GM23338 (cell line): ENCODE data around the gene MYO1A. TPM values are rescaled to one million over a fixed set of nuclear protein-coding genes. Genes with fewer than 3 reads are reported as not detected.

Experiments
- ATAC-seq: fragments of 200-7000 bp; cut with Tn5 transposase; 3 replicates; pipeline ENCODE4 v1.9.1; 2020
- DNase-seq: peaks from one replicate; pipeline ENCODE4 v3.0.0-alpha.2; 2015; ENCODE audit warnings: low spot score
- H2AFZ ChIP-seq: fragments of 200-600 bp; sonication (generic); 2 replicates; pipeline ENCODE4 v1.8.0; 2016; ENCODE audit warnings: antibody characterized with exemption, mild to moderate bottlenecking, moderate library complexity
- H3F3A ChIP-seq: fragments of 200-600 bp; sonication (generic); replicated peaks from 2 replicates; pipeline ENCODE4 v1.8.0; 2017; ENCODE audit warnings: antibody characterized with exemption, mixed run types, low read depth
- H3K27ac ChIP-seq: fragments of 200-600 bp; sonication (generic); 2 replicates; pipeline ENCODE4 v1.6.1; 2016; ENCODE audit warnings: low read depth
- H3K27me3 ChIP-seq: fragments of 200-600 bp; sonication (generic); 2 replicates; pipeline ENCODE4 v1.8.0; 2016; ENCODE audit warnings: mild to moderate bottlenecking, mixed run types, moderate library complexity; ENCODE audit not compliant: insufficient read depth
- H3K36me3 ChIP-seq: fragments of 200-600 bp; sonication (generic); 2 replicates; pipeline ENCODE4 v1.8.0; 2016; ENCODE audit warnings: mild to moderate bottlenecking; ENCODE audit not compliant: insufficient read depth
- H3K4me1 ChIP-seq: fragments of 200-600 bp; sonication (generic); 2 replicates; pipeline ENCODE4 v1.8.0; 2016; ENCODE audit warnings: mild to moderate bottlenecking, moderate library complexity; ENCODE audit not compliant: insufficient read depth
- H3K4me2 ChIP-seq: fragments of 200-600 bp; sonication (generic); 2 replicates; pipeline ENCODE4 v1.7.1; 2017; ENCODE audit warnings: mixed run types
- H3K4me3 ChIP-seq: fragments of 200-600 bp; sonication (generic); 2 replicates; pipeline ENCODE4 v1.6.1; 2016; ENCODE audit warnings: mixed run types
- H3K79me2 ChIP-seq: fragments of 200-600 bp; sonication (generic); replicated peaks from 2 replicates; pipeline ENCODE4 v1.8.0; 2017; ENCODE audit warnings: mild to moderate bottlenecking; ENCODE audit not compliant: insufficient read depth
- H3K9me2 ChIP-seq: fragments of 200-600 bp; sonication (generic); 2 replicates; pipeline ENCODE4 v1.8.0; 2017; ENCODE audit not compliant: insufficient read depth
- H4K20me1 ChIP-seq: fragments of 200-600 bp; sonication (generic); replicated peaks from 2 replicates; pipeline ENCODE4 v1.8.0; 2017; ENCODE audit warnings: mild to moderate bottlenecking; ENCODE audit not compliant: insufficient read depth
- H3K27ac Mint-ChIP-seq: 2 replicates; pipeline ENCODE4 v1.8.0; 2020; ENCODE audit warnings: inconsistent platforms, mild to moderate bottlenecking, moderate library complexity, mixed read lengths
- H3K27me3 Mint-ChIP-seq: 3 replicates; pipeline ENCODE4 v1.8.0; 2022; ENCODE audit warnings: low read depth, mild to moderate bottlenecking, moderate library complexity, mixed read lengths, inconsistent platforms; ENCODE audit not compliant: insufficient read depth, poor library complexity
- H3K36me3 Mint-ChIP-seq: 3 replicates; pipeline ENCODE4 v1.8.0; 2021; ENCODE audit warnings: low read depth, mild to moderate bottlenecking, inconsistent platforms, moderate library complexity, mixed read lengths
- H3K4me1 Mint-ChIP-seq: 3 replicates; pipeline ENCODE4 v1.8.0; 2020; ENCODE audit warnings: mild to moderate bottlenecking, inconsistent platforms, mixed read lengths
- H3K4me3 Mint-ChIP-seq: 3 replicates; pipeline ENCODE4 v1.8.0; 2021; ENCODE audit warnings: moderate library complexity, mild to moderate bottlenecking, inconsistent platforms, mixed read lengths
- H3K9me3 Mint-ChIP-seq: 3 replicates; pipeline ENCODE4 v1.8.0; 2020; ENCODE audit warnings: moderate library complexity, mild to moderate bottlenecking, inconsistent platforms, mixed read lengths
- CREB1 ChIP-seq: fragments of 250-450 bp; sonication (Bioruptor Pico); IDR thresholded peaks from 2 replicates; pipeline ENCODE4 v1.5.0; 2020; ENCODE audit warnings: low read depth, mild to moderate bottlenecking, moderate library complexity
- EZH2 ChIP-seq: fragments of 200-600 bp; sonication (generic); IDR thresholded peaks from one replicate; pipeline ENCODE4 v1.8.0; 2017; ENCODE audit warnings: antibody characterized with exemption, mild to moderate bottlenecking, low read depth; ENCODE audit not compliant: unreplicated experiment
- JUNB ChIP-seq: IDR thresholded peaks from one replicate; pipeline ENCODE4 v1.6.1; 2016; ENCODE audit warnings: antibody characterized with exemption; ENCODE audit not compliant: unreplicated experiment
- NANOG ChIP-seq: IDR thresholded peaks from 2 replicates; pipeline ENCODE4 v1.6.1; 2016; ENCODE audit warnings: antibody characterized with exemption, borderline replicate concordance
- STAT1 ChIP-seq: IDR thresholded peaks from one replicate; pipeline ENCODE4 v1.6.1; 2016; ENCODE audit warnings: antibody characterized with exemption; ENCODE audit not compliant: unreplicated experiment
- ZNF114 ChIP-seq: fragments of 250-450 bp; sonication (Bioruptor Pico); IDR thresholded peaks from 2 replicates; pipeline ENCODE4 v1.5.0; 2020; ENCODE audit warnings: mild to moderate bottlenecking, moderate library complexity
- ZNF331 ChIP-seq: fragments of 250-450 bp; sonication (Bioruptor Pico); IDR thresholded peaks from 2 replicates; pipeline ENCODE4 v1.5.0; 2020; ENCODE audit warnings: low read depth, mild to moderate bottlenecking, moderate library complexity
- polyA plus RNA-seq: library from polyadenylated mRNA; unstranded; fragments of >200 nt; fragmentation: Nextera tagmentation; extraction: Ambion mirVana; gene quantifications from 2 replicates; pipeline ENCODE4 v1.2.1, GENCODE V29; 2016
- total RNA-seq: library from RNA; depleted of rRNA; stranded (reverse); fragments of >200 nt; shearing (Covaris generic); gene quantifications from 2 replicates; pipeline ENCODE4 v1.2.3, GENCODE V29; 2014
- TF ChIP-seq, protein P1 (sequence below), 2 experiments: fragments of 200-600 bp in 1 of 2; sonication (generic) in 1 of 2; conservative IDR thresholded peaks; 2 replicates each; pipeline versions ENCODE4 v1.5.1 to v1.6.1; 2016 to 2017; ENCODE audit warnings: antibody characterized with exemption in 2 of 2, low read depth in 2 of 2, mild to moderate bottlenecking in 2 of 2, moderate library complexity in 1 of 2
- TF ChIP-seq, protein P2 (sequence below): IDR thresholded peaks from 2 replicates; pipeline ENCODE4 v1.6.1; 2016; ENCODE audit warnings: antibody characterized with exemption
- TF ChIP-seq, protein P3 (sequence below): fragments of 250-450 bp; sonication (Bioruptor Pico); IDR thresholded peaks from 2 replicates; pipeline ENCODE4 v1.5.0; 2020; ENCODE audit warnings: mild to moderate bottlenecking, moderate library complexity

The MYO1A gene
- total and polyA plus RNA-seq, 2 experiments from 2014 or later, result not detected

DNA sequence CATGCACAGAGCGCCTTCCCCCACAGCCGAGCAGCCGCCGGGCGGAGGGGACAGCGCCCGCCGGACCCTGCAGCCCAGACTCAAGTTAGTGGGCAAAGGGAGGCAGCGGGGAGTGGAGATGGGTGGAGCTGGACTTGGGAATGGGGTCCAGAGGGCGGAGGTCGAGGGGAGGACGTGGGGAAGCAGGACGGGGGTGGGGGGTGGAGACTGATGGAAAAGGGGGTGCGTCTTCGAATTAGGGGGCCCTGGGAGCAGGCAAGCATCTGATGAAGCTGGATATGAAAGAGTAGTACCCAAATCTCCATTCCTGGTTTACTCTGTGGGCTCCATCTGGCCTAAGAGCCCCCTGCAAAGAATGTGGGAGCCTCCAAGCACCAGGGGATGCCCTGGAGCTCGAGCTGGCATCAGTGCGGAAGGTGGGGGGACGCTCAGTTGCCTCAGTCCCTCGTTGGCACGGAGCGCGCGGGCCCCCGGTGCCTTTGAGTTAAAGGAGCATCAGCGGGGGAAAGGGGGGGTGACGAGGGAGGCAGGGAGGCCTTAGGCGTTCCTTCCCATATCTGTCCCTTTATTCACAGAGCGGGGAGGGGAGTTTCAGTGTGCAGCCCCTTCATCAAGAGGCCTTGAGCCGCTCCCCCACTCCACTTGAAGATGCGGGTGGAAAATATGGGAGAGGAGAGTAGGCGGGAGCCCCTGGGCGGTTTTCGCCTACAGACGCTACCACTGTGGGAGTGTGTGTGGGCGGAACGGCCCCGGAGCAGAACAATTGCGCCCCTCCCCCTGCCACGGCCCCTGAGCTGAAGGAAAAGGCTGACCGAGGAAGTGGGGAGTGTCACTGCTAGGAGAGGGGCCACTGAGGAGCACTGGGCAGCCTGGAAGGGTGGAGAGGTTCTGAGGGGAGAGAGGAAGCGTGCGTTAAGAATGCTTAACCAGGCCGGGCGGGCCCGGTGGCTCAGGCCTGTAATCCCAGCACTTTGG lies 39.6 kb upstream of the MYO1A start:
- Histone ChIP-seq H3K4me1 (peaks cover 26% of the 10 kb centered on the region), H3K36me3 (no peaks in the 10 kb centered on the region), H3K4me3 (peak overlapping the region; percentile 88), H3F3A (peaks cover 17% of the 10 kb centered on the region), H3K27me3 (no peaks in the 10 kb centered on the region), H3K27ac (no peak overlapping the region), H3K79me2 (peaks cover 8% of the 10 kb centered on the region; the same call in 1 of the 2 replicates), H4K20me1 (no peaks in the 10 kb centered on the region; the same call in 1 of the 2 replicates), H2AFZ (no peak overlapping the region), H3K4me2 (peak overlapping the region; percentile 96), H3K9me2 (no peaks in the 10 kb centered on the region)
- TF ChIP-seq, protein P1, sequence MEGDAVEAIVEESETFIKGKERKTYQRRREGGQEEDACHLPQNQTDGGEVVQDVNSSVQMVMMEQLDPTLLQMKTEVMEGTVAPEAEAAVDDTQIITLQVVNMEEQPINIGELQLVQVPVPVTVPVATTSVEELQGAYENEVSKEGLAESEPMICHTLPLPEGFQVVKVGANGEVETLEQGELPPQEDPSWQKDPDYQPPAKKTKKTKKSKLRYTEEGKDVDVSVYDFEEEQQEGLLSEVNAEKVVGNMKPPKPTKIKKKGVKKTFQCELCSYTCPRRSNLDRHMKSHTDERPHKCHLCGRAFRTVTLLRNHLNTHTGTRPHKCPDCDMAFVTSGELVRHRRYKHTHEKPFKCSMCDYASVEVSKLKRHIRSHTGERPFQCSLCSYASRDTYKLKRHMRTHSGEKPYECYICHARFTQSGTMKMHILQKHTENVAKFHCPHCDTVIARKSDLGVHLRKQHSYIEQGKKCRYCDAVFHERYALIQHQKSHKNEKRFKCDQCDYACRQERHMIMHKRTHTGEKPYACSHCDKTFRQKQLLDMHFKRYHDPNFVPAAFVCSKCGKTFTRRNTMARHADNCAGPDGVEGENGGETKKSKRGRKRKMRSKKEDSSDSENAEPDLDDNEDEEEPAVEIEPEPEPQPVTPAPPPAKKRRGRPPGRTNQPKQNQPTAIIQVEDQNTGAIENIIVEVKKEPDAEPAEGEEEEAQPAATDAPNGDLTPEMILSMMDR (conservative IDR thresholded peaks at IDR 0.05; ENCODE audit: low read depth in 2 of 2), result no peak
- TF ChIP-seq STAT1 (no peak), CREB1 (CRISPR knock-in tag) (no peak), ZNF331 (no peak), ZNF114 (CRISPR knock-in tag) (no peak), NANOG (no peak), JUNB (no peak), EZH2 (no peak)
- TF ChIP-seq, protein P2, sequence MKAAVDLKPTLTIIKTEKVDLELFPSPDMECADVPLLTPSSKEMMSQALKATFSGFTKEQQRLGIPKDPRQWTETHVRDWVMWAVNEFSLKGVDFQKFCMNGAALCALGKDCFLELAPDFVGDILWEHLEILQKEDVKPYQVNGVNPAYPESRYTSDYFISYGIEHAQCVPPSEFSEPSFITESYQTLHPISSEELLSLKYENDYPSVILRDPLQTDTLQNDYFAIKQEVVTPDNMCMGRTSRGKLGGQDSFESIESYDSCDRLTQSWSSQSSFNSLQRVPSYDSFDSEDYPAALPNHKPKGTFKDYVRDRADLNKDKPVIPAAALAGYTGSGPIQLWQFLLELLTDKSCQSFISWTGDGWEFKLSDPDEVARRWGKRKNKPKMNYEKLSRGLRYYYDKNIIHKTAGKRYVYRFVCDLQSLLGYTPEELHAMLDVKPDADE, result no peak
- TF ChIP-seq, protein P3, sequence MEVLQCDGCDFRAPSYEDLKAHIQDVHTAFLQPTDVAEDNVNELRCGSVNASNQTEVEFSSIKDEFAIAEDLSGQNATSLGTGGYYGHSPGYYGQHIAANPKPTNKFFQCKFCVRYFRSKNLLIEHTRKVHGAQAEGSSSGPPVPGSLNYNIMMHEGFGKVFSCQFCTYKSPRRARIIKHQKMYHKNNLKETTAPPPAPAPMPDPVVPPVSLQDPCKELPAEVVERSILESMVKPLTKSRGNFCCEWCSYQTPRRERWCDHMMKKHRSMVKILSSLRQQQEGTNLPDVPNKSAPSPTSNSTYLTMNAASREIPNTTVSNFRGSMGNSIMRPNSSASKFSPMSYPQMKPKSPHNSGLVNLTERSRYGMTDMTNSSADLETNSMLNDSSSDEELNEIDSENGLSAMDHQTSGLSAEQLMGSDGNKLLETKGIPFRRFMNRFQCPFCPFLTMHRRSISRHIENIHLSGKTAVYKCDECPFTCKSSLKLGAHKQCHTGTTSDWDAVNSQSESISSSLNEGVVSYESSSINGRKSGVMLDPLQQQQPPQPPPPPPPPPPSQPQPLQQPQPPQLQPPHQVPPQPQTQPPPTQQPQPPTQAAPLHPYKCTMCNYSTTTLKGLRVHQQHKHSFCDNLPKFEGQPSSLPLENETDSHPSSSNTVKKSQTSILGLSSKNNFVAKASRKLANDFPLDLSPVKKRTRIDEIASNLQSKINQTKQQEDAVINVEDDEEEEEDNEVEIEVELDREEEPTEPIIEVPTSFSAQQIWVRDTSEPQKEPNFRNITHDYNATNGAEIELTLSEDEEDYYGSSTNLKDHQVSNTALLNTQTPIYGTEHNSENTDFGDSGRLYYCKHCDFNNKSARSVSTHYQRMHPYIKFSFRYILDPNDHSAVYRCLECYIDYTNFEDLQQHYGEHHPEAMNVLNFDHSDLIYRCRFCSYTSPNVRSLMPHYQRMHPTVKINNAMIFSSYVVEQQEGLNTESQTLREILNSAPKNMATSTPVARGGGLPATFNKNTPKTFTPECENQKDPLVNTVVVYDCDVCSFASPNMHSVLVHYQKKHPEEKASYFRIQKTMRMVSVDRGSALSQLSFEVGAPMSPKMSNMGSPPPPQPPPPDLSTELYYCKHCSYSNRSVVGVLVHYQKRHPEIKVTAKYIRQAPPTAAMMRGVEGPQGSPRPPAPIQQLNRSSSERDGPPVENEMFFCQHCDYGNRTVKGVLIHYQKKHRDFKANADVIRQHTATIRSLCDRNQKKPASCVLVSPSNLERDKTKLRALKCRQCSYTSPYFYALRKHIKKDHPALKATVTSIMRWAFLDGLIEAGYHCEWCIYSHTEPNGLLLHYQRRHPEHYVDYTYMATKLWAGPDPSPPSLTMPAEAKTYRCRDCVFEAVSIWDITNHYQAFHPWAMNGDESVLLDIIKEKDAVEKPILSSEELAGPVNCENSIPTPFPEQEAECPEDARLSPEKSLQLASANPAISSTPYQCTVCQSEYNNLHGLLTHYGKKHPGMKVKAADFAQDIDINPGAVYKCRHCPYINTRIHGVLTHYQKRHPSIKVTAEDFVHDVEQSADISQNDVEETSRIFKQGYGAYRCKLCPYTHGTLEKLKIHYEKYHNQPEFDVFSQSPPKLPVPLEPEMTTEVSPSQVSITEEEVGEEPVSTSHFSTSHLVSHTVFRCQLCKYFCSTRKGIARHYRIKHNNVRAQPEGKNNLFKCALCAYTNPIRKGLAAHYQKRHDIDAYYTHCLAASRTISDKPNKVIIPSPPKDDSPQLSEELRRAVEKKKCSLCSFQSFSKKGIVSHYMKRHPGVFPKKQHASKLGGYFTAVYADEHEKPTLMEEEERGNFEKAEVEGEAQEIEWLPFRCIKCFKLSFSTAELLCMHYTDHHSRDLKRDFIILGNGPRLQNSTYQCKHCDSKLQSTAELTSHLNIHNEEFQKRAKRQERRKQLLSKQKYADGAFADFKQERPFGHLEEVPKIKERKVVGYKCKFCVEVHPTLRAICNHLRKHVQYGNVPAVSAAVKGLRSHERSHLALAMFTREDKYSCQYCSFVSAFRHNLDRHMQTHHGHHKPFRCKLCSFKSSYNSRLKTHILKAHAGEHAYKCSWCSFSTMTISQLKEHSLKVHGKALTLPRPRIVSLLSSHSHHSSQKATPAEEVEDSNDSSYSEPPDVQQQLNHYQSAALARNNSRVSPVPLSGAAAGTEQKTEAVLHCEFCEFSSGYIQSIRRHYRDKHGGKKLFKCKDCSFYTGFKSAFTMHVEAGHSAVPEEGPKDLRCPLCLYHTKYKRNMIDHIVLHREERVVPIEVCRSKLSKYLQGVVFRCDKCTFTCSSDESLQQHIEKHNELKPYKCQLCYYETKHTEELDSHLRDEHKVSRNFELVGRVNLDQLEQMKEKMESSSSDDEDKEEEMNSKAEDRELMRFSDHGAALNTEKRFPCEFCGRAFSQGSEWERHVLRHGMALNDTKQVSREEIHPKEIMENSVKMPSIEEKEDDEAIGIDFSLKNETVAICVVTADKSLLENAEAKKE (CRISPR knock-in tag), result no peak
- Mint-ChIP-seq H3K9me3 (no peaks in the 10 kb centered on the region), H3K36me3 (peaks cover 34% of the 10 kb centered on the region), H3K27me3 (peaks cover 32% of the 10 kb centered on the region), H3K4me1 (peaks cover 52% of the 10 kb centered on the region), H3K4me3 (peak overlapping the region; percentile 93), H3K27ac (peak overlapping the region; percentile 37; the same call in 1 of the 2 replicates)
- DNase-seq (peak; percentile 49), ATAC-seq (peak; percentile 0; the same call in 2 of the 3 replicates)
